ENCODE data around the gene RBM42. TPM values are rescaled to one million over a fixed set of nuclear protein-coding genes. Genes with fewer than 3 reads are reported as not detected.

The RBM42 gene
- total RNA-seq, 1 donor = 45.2 TPM

DNA sequence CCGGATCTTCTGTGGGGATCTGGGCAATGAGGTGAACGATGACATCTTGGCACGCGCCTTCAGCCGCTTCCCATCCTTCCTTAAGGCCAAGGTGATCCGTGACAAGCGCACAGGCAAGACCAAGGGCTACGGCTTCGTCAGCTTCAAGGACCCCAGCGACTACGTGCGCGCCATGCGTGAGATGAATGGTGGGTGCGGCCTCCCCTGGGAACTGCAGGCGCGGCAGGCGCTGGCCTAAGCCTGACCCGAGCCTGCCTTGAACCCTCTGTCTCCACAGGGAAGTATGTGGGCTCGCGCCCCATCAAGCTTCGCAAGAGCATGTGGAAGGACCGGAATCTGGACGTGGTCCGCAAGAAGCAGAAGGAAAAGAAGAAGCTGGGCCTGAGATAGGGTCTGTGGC lies 8.3 kb downstream of the RBM42 start:
- H4K20me1 ChIP-seq (ENCODE audit: insufficient read depth, low read length) = no peaks in the 10 kb centered on the region
- H3K36me3 ChIP-seq (ENCODE audit: insufficient read depth, low read length) = peaks cover 47% of the 10 kb centered on the region
- no peak overlapping the region for H3K4me2 ChIP-seq (ENCODE audit: insufficient read depth, low read length)
- no peak overlapping the region for H2AFZ ChIP-seq (ENCODE audit: low read length)
- H3K79me2 ChIP-seq (ENCODE audit: insufficient read depth, low read length) = no peaks in the 10 kb centered on the region
- no peaks in the 10 kb centered on the region for H3K27me3 ChIP-seq (ENCODE audit: insufficient read depth, low read length)
- H3K9me3 ChIP-seq (ENCODE audit: low read depth, low read length) = no peaks in the 10 kb centered on the region
- DNase-seq (ENCODE audit: insufficient read length, low spot score, missing footprints) = peak; percentile 71
- TF ChIP-seq, protein P1, sequence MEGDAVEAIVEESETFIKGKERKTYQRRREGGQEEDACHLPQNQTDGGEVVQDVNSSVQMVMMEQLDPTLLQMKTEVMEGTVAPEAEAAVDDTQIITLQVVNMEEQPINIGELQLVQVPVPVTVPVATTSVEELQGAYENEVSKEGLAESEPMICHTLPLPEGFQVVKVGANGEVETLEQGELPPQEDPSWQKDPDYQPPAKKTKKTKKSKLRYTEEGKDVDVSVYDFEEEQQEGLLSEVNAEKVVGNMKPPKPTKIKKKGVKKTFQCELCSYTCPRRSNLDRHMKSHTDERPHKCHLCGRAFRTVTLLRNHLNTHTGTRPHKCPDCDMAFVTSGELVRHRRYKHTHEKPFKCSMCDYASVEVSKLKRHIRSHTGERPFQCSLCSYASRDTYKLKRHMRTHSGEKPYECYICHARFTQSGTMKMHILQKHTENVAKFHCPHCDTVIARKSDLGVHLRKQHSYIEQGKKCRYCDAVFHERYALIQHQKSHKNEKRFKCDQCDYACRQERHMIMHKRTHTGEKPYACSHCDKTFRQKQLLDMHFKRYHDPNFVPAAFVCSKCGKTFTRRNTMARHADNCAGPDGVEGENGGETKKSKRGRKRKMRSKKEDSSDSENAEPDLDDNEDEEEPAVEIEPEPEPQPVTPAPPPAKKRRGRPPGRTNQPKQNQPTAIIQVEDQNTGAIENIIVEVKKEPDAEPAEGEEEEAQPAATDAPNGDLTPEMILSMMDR (IDR thresholded peaks at IDR 0.05; ENCODE audit: extremely low read depth, low read depth, low read length) = no peak
- no peak overlapping the region for H3K27ac ChIP-seq (ENCODE audit: low read depth, low read length)
- H3K4me3 ChIP-seq (ENCODE audit: insufficient read depth, low read length) = no peak overlapping the region
- peaks cover 5% of the 10 kb centered on the region for H3K4me1 ChIP-seq (ENCODE audit: insufficient read depth, low read length)

DNA sequence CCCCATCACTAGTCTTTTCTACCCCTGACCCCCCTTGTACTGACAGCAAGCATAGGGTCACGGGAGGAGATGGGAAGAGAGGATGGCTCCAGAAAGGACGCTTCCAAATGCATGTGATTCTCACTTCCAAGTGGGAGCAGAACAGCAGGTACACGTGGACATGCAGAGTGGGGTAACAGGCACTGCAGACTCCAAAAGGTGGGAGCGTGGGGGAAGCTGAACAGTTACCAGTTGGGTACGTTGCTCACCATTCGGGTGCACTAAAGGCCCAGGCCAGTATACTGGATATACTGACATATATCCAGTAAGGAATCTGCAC lies 10.4 kb downstream of the RBM42 start:
- no peak overlapping the region for H3K4me2 ChIP-seq (ENCODE audit: insufficient read depth, low read length)
- H3K27ac ChIP-seq (ENCODE audit: low read depth, low read length) = no peak overlapping the region
- no peaks in the 10 kb centered on the region for H3K9me3 ChIP-seq (ENCODE audit: low read depth, low read length)
- H3K36me3 ChIP-seq (ENCODE audit: insufficient read depth, low read length) = peaks cover 28% of the 10 kb centered on the region
- no peak overlapping the region for H3K4me3 ChIP-seq (ENCODE audit: insufficient read depth, low read length)
- H4K20me1 ChIP-seq (ENCODE audit: insufficient read depth, low read length) = no peaks in the 10 kb centered on the region
- no peaks in the 10 kb centered on the region for H3K27me3 ChIP-seq (ENCODE audit: insufficient read depth, low read length)
- H3K4me1 ChIP-seq (ENCODE audit: insufficient read depth, low read length) = peaks cover 6% of the 10 kb centered on the region
- peak; percentile 58 for DNase-seq (ENCODE audit: insufficient read length, low spot score, missing footprints)
- H2AFZ ChIP-seq (ENCODE audit: low read length) = no peak overlapping the region
- TF ChIP-seq, protein P1 (IDR thresholded peaks at IDR 0.05; ENCODE audit: extremely low read depth, low read depth, low read length) = no peak
- H3K79me2 ChIP-seq (ENCODE audit: insufficient read depth, low read length) = no peaks in the 10 kb centered on the region

- H3K4me3 ChIP-seq (ENCODE audit: insufficient read depth, low read length) = no peak overlapping the region
- peak; percentile 60 for DNase-seq (ENCODE audit: insufficient read length, low spot score, missing footprints)
- H3K27ac ChIP-seq (ENCODE audit: low read depth, low read length) = no peak overlapping the region
- H2AFZ ChIP-seq (ENCODE audit: low read length) = no peak overlapping the region
- no peak overlapping the region for H3K4me2 ChIP-seq (ENCODE audit: insufficient read depth, low read length)
- H3K36me3 ChIP-seq (ENCODE audit: insufficient read depth, low read length) = peaks cover 22% of the 10 kb centered on the region
- H3K79me2 ChIP-seq (ENCODE audit: insufficient read depth, low read length) = no peaks in the 10 kb centered on the region
- peaks cover 6% of the 10 kb centered on the region for H3K4me1 ChIP-seq (ENCODE audit: insufficient read depth, low read length)
- no peaks in the 10 kb centered on the region for H3K27me3 ChIP-seq (ENCODE audit: insufficient read depth, low read length)
- no peaks in the 10 kb centered on the region for H4K20me1 ChIP-seq (ENCODE audit: insufficient read depth, low read length)
- no peaks in the 10 kb centered on the region for H3K9me3 ChIP-seq (ENCODE audit: low read depth, low read length)
- TF ChIP-seq, protein P1 (IDR thresholded peaks at IDR 0.05; ENCODE audit: extremely low read depth, low read depth, low read length) = no peak
Measured at GRCh38 chr19:35639863-35640262, 11.0 kb downstream of the RBM42 start.

GRCh38 chr19:35641515-35642151 lies 12.8 kb downstream of the RBM42 start, which contains the start of gene ETV2:
TSS of gene ETV2 (plus strand) at chr19:35641745. CDS start at chr19:35642461, 716 bp downstream.
- TF ChIP-seq, protein P1 (IDR thresholded peaks at IDR 0.05; ENCODE audit: extremely low read depth, low read depth, low read length) = no peak
- peaks cover 12% of the 10 kb centered on the region for H3K36me3 ChIP-seq (ENCODE audit: insufficient read depth, low read length)
- no peaks in the 10 kb centered on the region for H4K20me1 ChIP-seq (ENCODE audit: insufficient read depth, low read length)
- no peaks in the 10 kb centered on the region for H3K79me2 ChIP-seq (ENCODE audit: insufficient read depth, low read length)
- peak; percentile 77 for DNase-seq (ENCODE audit: insufficient read length, low spot score, missing footprints)
- H3K9me3 ChIP-seq (ENCODE audit: low read depth, low read length) = no peaks in the 10 kb centered on the region
- H3K27me3 ChIP-seq (ENCODE audit: insufficient read depth, low read length) = no peaks in the 10 kb centered on the region
- peak within 1 kb of the TSS; percentile 70 for H2AFZ ChIP-seq (ENCODE audit: low read length)
- H3K4me1 ChIP-seq (ENCODE audit: insufficient read depth, low read length) = peaks cover 11% of the 10 kb centered on the region
- peak within 1 kb of the TSS; percentile 42 for H3K4me3 ChIP-seq (ENCODE audit: insufficient read depth, low read length)
- peak within 1 kb of the TSS; percentile 55 for H3K4me2 ChIP-seq (ENCODE audit: insufficient read depth, low read length)
- H3K27ac ChIP-seq (ENCODE audit: low read depth, low read length) = no peak within 1 kb of the TSS

All from osteoblast (primary cell).